ENCODE results near the gene TLE4. TPM values are rescaled to one million over a fixed set of nuclear protein-coding genes. Genes with fewer than 3 reads are reported as not detected.

TLE4 gene
- polyA plus RNA-seq, 4 donors: 69.3 to 90.7 (median 73.8) TPM

- DNase-seq (ENCODE audit: low read depth in 4 of 4, low spot score in 3 of 4): no peak
These were observed 88.8 kb downstream of the TLE4 start for GRCh38 chr9:79660615-79661014.

- DNase-seq (ENCODE audit: low read depth in 4 of 4, low spot score in 3 of 4): no peak
These were observed 89.5 kb downstream of the TLE4 start for GRCh38 chr9:79661279-79661678.

- no peak for DNase-seq (ENCODE audit: low read depth in 4 of 4, low spot score in 3 of 4)
These were observed 90.2 kb downstream of the TLE4 start for GRCh38 chr9:79661886-79662536.

GRCh38 chr9:79662537-79662956 is 90.8 kb downstream of the TLE4 start:
- no peak for DNase-seq (ENCODE audit: low read depth in 4 of 4, low spot score in 3 of 4)

- DNase-seq (ENCODE audit: low read depth in 4 of 4, low spot score in 3 of 4): no peak
These were observed 91.5 kb downstream of the TLE4 start for GRCh38 chr9:79663300-79663699.

GRCh38 chr9:79663878-79664277 is 92.1 kb downstream of the TLE4 start:
- DNase-seq (ENCODE audit: low read depth in 4 of 4, low spot score in 3 of 4): no peak

GRCh38 chr9:79664375-79664831 is 92.6 kb downstream of the TLE4 start:
- DNase-seq (ENCODE audit: low read depth in 4 of 4, low spot score in 3 of 4): no peak

GRCh38 chr9:79665369-79665768 is 93.6 kb downstream of the TLE4 start:
- DNase-seq (ENCODE audit: low read depth in 4 of 4, low spot score in 3 of 4): no peak

- DNase-seq (ENCODE audit: low read depth in 4 of 4, low spot score in 3 of 4): no peak
These were observed 94.2 kb downstream of the TLE4 start for GRCh38 chr9:79665931-79666330.

- no peak for DNase-seq (ENCODE audit: low read depth in 4 of 4, low spot score in 3 of 4)
These were observed 95.4 kb downstream of the TLE4 start for GRCh38 chr9:79667120-79667519.

- DNase-seq (ENCODE audit: low read depth in 4 of 4, low spot score in 3 of 4): no peak
These were observed 96.2 kb downstream of the TLE4 start for GRCh38 chr9:79667817-79668436.

- no peak for DNase-seq (ENCODE audit: low read depth in 4 of 4, low spot score in 3 of 4)
These were observed 97.2 kb downstream of the TLE4 start for GRCh38 chr9:79668956-79669355.

GRCh38 chr9:79670269-79670961 is 98.7 kb downstream of the TLE4 start:
- DNase-seq (ENCODE audit: low read depth in 4 of 4, low spot score in 3 of 4): no peak

- no peak for DNase-seq (ENCODE audit: low read depth in 4 of 4, low spot score in 3 of 4)
These were observed 99.8 kb downstream of the TLE4 start for GRCh38 chr9:79671558-79671957.

- DNase-seq (ENCODE audit: low read depth in 4 of 4, low spot score in 3 of 4): no peak
These were observed 100.5 kb downstream of the TLE4 start for GRCh38 chr9:79672236-79672635.

GRCh38 chr9:79672891-79673290 is 101.1 kb downstream of the TLE4 start:
- no peak for DNase-seq (ENCODE audit: low read depth in 4 of 4, low spot score in 3 of 4)

- no peak for DNase-seq (ENCODE audit: low read depth in 4 of 4, low spot score in 3 of 4)
These were observed 101.8 kb downstream of the TLE4 start for GRCh38 chr9:79673614-79674013.

GRCh38 chr9:79674052-79674777 is 102.5 kb downstream of the TLE4 start:
- DNase-seq (ENCODE audit: low read depth in 4 of 4, low spot score in 3 of 4): no peak

- no peak for DNase-seq (ENCODE audit: low read depth in 4 of 4, low spot score in 3 of 4)
These were observed 109.8 kb downstream of the TLE4 start for GRCh38 chr9:79681576-79681975.

- peak in 1 of 4 donors; percentile 52 for DNase-seq (ENCODE audit: low read depth in 4 of 4, low spot score in 3 of 4)
These were observed 110.4 kb downstream of the TLE4 start for GRCh38 chr9:79682076-79682736.

- no peak for DNase-seq (ENCODE audit: low read depth in 4 of 4, low spot score in 3 of 4)
These were observed 112.3 kb downstream of the TLE4 start for GRCh38 chr9:79684059-79684458.

Data from left renal pelvis (tissue), 4 donors.